ENCODE data around the gene MANSC1.

DNA sequence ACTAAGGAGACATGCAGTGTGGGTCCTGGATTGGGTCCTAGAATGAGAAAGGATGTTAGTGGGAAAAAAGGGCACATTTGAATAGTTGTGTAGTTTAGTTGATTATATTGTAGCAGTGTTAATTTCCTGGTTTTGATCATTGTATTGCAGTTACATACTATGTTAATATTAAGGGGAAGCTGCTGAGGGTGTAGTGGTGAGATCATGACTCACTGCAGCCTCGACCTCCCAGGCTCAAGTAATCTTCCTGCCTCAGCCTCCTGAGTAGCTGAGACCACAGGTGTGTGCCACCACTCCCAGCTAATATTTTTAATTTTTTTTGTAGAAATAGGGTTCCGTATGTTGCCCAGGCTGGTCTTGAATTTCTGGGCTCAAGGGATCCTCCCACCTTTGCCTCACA, 28.6 kb upstream of the MANSC1 start:
- TF ChIP-seq CTCF (IDR thresholded peaks at IDR 0.05; ENCODE audit: insufficient read depth, low read length, poor library complexity, severe bottlenecking), result no peak
- TF ChIP-seq EZH2phosphoT487 (conservative IDR thresholded peaks at IDR 0.05; ENCODE audit: low read length), result no peak
